AG04449 (cell line): ENCODE data around the gene CDC42SE2.

Experiments used
- CTCF ChIA-PET: fragments of 350-600 bp; formaldehyde crosslinking; extraction: SDS; loops from one replicate; lab custom pipeline; 2021; ENCODE audit warnings: antibody characterized with exemption; lab: Yijun Ruan, JAX
- POLR2A ChIA-PET: fragments of 400-600, 350-600 bp; formaldehyde crosslinking; extraction: SDS; loops from one replicate; lab custom pipeline; 2020; ENCODE audit warnings: antibody characterized with exemption, inconsistent platforms; lab: Yijun Ruan, JAX
- DNase-seq: peaks from one replicate; pipeline ENCODE4 v3.0.0-alpha.2; 2010; ENCODE audit warnings: low read depth, low spot score
- H3K4me3 ChIP-seq: 2 replicates; pipeline ENCODE4 v1.5.1; 2011; ENCODE audit warnings: low read depth, mild to moderate bottlenecking, control low read depth, low read length
- TF ChIP-seq, protein P1 (sequence below): IDR thresholded peaks from one replicate; pipeline ENCODE4 v1.5.1; 2011; ENCODE audit warnings: mild to moderate bottlenecking, moderate library complexity, low read length, control low read depth, inconsistent platforms; ENCODE audit not compliant: insufficient read depth; ENCODE audit errors: missing control alignments

Gene CDC42SE2

DNA sequence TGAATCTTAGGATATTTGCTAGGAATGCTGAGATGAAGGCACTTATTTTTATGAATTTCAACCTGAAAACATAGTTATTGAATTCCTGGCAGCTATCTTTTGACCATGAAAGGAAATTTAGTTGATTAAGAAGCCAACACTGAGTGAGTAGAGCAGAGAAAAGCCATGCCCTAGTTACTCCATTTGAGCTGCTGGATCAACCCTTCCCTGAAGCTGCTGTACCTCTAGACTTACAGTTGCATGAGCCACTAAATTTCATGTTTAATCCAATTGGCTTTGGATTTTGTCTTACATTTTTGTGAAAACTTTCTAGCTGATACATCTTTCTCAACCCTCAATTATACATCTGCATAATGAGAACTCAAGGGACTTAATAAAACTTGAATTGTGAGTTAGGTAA is 54.6 kb downstream of the CDC42SE2 start:
- TF ChIP-seq, protein P1, sequence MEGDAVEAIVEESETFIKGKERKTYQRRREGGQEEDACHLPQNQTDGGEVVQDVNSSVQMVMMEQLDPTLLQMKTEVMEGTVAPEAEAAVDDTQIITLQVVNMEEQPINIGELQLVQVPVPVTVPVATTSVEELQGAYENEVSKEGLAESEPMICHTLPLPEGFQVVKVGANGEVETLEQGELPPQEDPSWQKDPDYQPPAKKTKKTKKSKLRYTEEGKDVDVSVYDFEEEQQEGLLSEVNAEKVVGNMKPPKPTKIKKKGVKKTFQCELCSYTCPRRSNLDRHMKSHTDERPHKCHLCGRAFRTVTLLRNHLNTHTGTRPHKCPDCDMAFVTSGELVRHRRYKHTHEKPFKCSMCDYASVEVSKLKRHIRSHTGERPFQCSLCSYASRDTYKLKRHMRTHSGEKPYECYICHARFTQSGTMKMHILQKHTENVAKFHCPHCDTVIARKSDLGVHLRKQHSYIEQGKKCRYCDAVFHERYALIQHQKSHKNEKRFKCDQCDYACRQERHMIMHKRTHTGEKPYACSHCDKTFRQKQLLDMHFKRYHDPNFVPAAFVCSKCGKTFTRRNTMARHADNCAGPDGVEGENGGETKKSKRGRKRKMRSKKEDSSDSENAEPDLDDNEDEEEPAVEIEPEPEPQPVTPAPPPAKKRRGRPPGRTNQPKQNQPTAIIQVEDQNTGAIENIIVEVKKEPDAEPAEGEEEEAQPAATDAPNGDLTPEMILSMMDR = no peak
- DNase-seq = no peak
- CTCF ChIA-PET = no interaction called here
- POLR2A ChIA-PET = no interaction called here
- no peak overlapping the region for H3K4me3 ChIP-seq

DNA sequence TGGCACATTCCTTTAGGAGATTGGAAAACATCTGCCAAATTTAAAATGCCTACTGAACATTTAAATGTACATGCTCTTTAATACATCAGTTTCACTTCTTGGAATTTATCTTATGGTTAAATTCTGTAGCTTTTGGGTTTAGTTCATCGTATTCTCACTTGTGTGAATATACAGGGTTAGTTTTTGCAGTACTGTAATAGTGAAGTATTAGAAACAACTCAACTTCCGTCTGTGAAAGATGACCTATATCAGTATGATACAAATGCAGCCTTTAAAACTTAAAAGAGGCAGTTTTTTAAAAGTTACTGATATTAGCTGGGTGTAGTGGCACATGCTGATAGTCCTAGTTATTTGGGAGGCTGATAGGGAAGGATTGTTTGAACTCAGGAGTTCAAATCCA is 57.2 kb downstream of the CDC42SE2 start:
- H3K4me3 ChIP-seq = no peak overlapping the region
- CTCF ChIA-PET = no interaction called here
- no peak for DNase-seq
- TF ChIP-seq, protein P1 = no peak
- POLR2A ChIA-PET = no interaction called here

DNA sequence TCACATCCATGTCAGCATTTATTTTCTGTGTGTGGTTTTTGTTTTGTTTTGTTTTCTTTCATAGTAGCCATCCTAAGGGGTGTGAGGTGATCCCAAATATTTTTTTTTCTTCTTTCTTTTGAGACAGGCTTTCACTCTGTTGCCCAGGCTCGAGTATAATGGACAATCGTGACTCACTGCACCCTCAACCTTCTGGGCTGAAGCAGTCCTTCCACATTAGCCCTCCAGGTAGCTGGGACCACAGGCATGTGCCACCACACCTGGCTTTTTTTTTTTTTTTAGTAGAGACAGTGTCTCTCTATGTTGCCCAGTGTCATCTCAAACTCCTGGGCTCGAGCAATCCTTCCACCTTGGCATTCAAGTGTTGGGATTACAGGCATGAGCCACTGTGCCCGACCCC is 59.1 kb downstream of the CDC42SE2 start:
- TF ChIP-seq, protein P1 = no peak
- CTCF ChIA-PET = no interaction called here
- no peak for DNase-seq
- H3K4me3 ChIP-seq = no peak overlapping the region
- POLR2A ChIA-PET = no interaction called here

DNA sequence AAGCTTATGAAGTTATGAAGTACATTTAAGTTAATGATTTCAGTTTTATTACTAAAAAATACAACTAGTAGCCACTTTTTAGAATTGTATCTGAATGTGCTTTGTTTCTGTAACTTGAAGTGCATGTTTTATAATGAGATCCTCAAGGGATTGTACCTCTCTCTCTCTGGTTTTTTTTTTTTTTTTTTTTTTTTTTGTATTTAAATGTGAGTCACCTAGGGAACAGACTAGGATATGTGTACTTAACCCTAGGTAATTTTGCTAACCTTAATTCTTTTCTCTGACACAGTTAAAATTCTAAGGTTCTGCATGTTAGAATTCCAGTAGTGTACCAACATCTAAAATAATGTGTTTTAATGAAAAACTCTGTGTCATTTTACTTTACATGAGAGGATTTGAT is 59.5 kb downstream of the CDC42SE2 start:
- CTCF ChIA-PET = no interaction called here
- POLR2A ChIA-PET = no interaction called here
- DNase-seq = no peak
- H3K4me3 ChIP-seq = no peak overlapping the region
- TF ChIP-seq, protein P1 = no peak

DNA sequence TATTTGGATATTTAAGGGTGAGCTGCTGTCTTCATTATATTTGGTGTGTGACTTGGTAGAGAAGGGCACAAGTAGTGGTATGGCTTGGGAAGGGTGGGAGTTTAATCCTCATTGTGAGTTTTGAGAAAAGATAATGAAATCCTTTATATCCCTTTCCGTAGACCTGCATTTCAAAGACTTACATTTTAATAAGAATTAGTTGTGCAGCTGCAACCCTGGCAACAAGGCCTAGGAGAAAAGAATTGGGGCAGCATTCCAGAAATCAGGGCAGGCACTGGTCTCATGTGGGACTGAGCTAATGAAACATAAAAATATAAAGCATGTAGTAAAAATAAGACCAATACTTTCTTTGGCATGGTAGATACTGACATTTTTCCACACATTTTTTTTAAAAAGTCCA is 60.5 kb downstream of the CDC42SE2 start:
- POLR2A ChIA-PET = no interaction called here
- CTCF ChIA-PET = no interaction called here

DNA sequence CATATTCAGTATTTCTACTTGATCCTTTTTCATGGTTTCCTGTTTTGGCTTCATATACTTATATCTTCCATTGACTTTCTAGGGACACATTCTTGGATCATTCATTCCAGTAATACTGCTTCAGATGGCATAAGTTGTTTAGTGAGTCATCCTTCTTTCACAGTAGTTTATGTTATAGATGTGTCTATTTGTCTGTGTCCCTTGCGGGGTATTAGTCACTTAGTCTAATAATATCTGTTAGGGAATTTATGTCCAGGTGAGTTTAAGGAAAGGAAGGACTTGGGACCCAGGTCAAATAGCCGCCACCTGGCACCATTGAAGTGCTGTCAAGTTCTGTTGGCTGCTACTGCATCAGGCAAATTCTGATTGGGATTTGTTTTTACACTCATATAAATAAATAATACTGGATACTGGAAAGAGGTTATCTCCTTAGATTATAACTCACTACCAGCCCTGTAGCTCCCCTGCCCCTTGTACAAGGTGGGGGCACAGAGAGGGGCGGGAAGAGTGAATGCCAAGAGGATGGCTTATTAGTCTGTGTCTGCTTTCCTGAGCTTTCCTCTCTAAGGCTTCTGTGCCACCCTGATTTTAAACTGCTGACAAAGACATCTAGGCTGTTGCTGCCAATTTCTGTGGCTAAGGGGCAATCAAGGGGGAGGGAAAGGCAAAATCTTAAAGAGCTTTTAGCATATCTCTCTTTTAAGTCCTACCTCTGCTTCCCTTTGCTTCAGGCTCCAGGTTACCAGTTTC is 64.9 kb downstream of the CDC42SE2 start:
- POLR2A ChIA-PET = interaction anchor here (0.6 kb wide), 1 partner anchor 25 kb away, joined by 3 read pairs; no protein-coding TSS in a partner anchor
- peak; percentile 26 for DNase-seq
- CTCF ChIA-PET = interaction anchor here (0.6 kb wide), 1 partner anchor 786 kb away, joined by 3 read pairs; no protein-coding TSS in a partner anchor
- H3K4me3 ChIP-seq = no peak overlapping the region
- TF ChIP-seq, protein P1 = no peak

More for the DNA sequence above, 60.5 kb downstream of the CDC42SE2 start:
- H3K4me3 ChIP-seq = no peak overlapping the region
- TF ChIP-seq, protein P1 = no peak
- DNase-seq = no peak
